CD14-positive monocyte (primary cell): ENCODE measurements around the gene TAPT1. TPM values are rescaled to one million over a fixed set of nuclear protein-coding genes. Genes with fewer than 3 reads are reported as not detected.
A peak's percentile ranks its signal among the peaks of the same experiment; 100 is the strongest.

Experiments
- DNase-seq, 3 donors: peaks; one replicate each; pipeline ENCODE4 v3.0.0-alpha.2; 2011 to 2022
- H2AFZ ChIP-seq: 2 replicates; pipeline ENCODE4 v1.6.0; 2012; ENCODE audit warnings: mild to moderate bottlenecking, low read depth, low read length, inconsistent platforms; ENCODE audit not compliant: insufficient read depth, poor library complexity, severe bottlenecking
- H3K27ac ChIP-seq, 2 donors: 1 replicate in 1 of 2; 2 replicates in 1 of 2; pipeline ENCODE4 v1.5.1; 2012 to 2013; ENCODE audit warnings: low read length in 2 of 2, control low read depth in 1 of 2, inconsistent platforms in 1 of 2, low read depth in 1 of 2, mild to moderate bottlenecking in 1 of 2
- H3K27me3 ChIP-seq, 2 donors: one replicate each; pipeline versions ENCODE4 v1.6.0 to v1.6.1; 2011 to 2013; ENCODE audit warnings: low read length in 2 of 2; ENCODE audit not compliant: control insufficient read depth in 2 of 2, insufficient read depth in 2 of 2
- H3K36me3 ChIP-seq, 2 donors: replicated peaks in 1 of 2; 1 replicate in 1 of 2; 2 replicates in 1 of 2; pipeline versions ENCODE4 v1.5.1 to v1.6.1; 2012 to 2013; ENCODE audit warnings: low read length in 2 of 2, control low read depth in 1 of 2, inconsistent platforms in 1 of 2, mild to moderate bottlenecking in 1 of 2; ENCODE audit not compliant: insufficient read depth in 2 of 2, control insufficient read depth in 1 of 2
- H3K4me1 ChIP-seq, 2 donors: 1 replicate in 1 of 2; 2 replicates in 1 of 2; pipeline versions ENCODE4 v1.5.1 to v1.6.1; 2012 to 2013; ENCODE audit warnings: low read length in 2 of 2, control low read depth in 1 of 2, inconsistent platforms in 1 of 2, mild to moderate bottlenecking in 1 of 2, moderate library complexity in 1 of 2; ENCODE audit not compliant: insufficient read depth in 2 of 2, control insufficient read depth in 1 of 2
- H3K4me2 ChIP-seq: replicated peaks from 2 replicates; pipeline ENCODE3; 2012; ENCODE audit warnings: low read length, moderate library complexity, mild to moderate bottlenecking; ENCODE audit not compliant: poor library complexity, severe bottlenecking; ENCODE audit errors: extremely low read depth
- H3K4me3 ChIP-seq, 3 experiments: fragments of 200-600 bp in 1 of 3; sonication (generic) in 1 of 3; replicated peaks in 1 of 3; 1 replicate in 2 of 3; 2 replicates in 1 of 3; pipeline ENCODE4 v1.5.1; 2011 to 2013; ENCODE audit warnings: low read length in 3 of 3, mild to moderate bottlenecking in 3 of 3, control low read depth in 2 of 3, low read depth in 2 of 3, inconsistent platforms in 1 of 3, moderate library complexity in 1 of 3
- H3K79me2 ChIP-seq: 2 replicates; pipeline ENCODE4 v1.6.0; 2012; ENCODE audit warnings: mild to moderate bottlenecking, control low read depth, inconsistent platforms, low read length, moderate library complexity; ENCODE audit not compliant: insufficient read depth
- H3K9ac ChIP-seq: 2 replicates; pipeline ENCODE4 v1.6.0; 2017; ENCODE audit warnings: low read length, mild to moderate bottlenecking; ENCODE audit not compliant: insufficient read depth, poor library complexity, severe bottlenecking
- H3K9me3 ChIP-seq, 2 donors: replicated peaks in 1 of 2; 1 replicate in 1 of 2; 2 replicates in 1 of 2; pipeline versions ENCODE4 v1.5.1 to v1.6.1; 2012 to 2013; ENCODE audit warnings: low read length in 2 of 2, control low read depth in 1 of 2; ENCODE audit not compliant: control insufficient read depth in 1 of 2, insufficient read depth in 1 of 2
- H4K20me1 ChIP-seq: 2 replicates; pipeline ENCODE4 v1.6.0; 2012; ENCODE audit warnings: mild to moderate bottlenecking, low read length, control low read depth, moderate library complexity; ENCODE audit not compliant: insufficient read depth
- H3K27ac Mint-ChIP-seq, 7 donors: one replicate each; pipeline ENCODE4 v1.8.0; 2020; ENCODE audit warnings: mild to moderate bottlenecking in 7 of 7, mixed read lengths in 7 of 7, moderate library complexity in 6 of 7, inconsistent platforms in 2 of 7
- H3K27me3 Mint-ChIP-seq, 3 donors: one replicate each; pipeline ENCODE4 v1.8.0; 2021 to 2022; ENCODE audit warnings: low read depth in 3 of 3, mild to moderate bottlenecking in 3 of 3, mixed read lengths in 3 of 3, moderate library complexity in 3 of 3, inconsistent platforms in 1 of 3
- H3K36me3 Mint-ChIP-seq, 2 donors: one replicate each; pipeline ENCODE4 v1.8.0; 2020; ENCODE audit warnings: mixed read lengths in 2 of 2, inconsistent platforms in 1 of 2, mild to moderate bottlenecking in 1 of 2
- H3K4me1 Mint-ChIP-seq: one replicate; pipeline ENCODE4 v1.8.0; 2020; ENCODE audit warnings: mild to moderate bottlenecking, mixed read lengths
- H3K4me3 Mint-ChIP-seq, 2 donors: one replicate each; pipeline ENCODE4 v1.8.0; 2020; ENCODE audit warnings: mild to moderate bottlenecking in 2 of 2, mixed read lengths in 2 of 2, moderate library complexity in 1 of 2
- H3K9me3 Mint-ChIP-seq, 7 donors: one replicate each; pipeline ENCODE4 v1.8.0; 2020 to 2022; ENCODE audit warnings: mixed read lengths in 7 of 7, mild to moderate bottlenecking in 6 of 7, moderate library complexity in 6 of 7, inconsistent platforms in 2 of 7
- WGBS: methylation state at CpG from one replicate; pipeline ENCODE4 v1.1.5; 2013; ENCODE audit warnings: missing lambda C conversion rate; ENCODE audit not compliant: insufficient coverage; 5-methylcytosine and 5-hydroxymethylcytosine counted together
- intact Hi-C, 2 donors: fragments of 100-400 bp; cut with micrococcal nuclease; formaldehyde crosslinking; loops; one replicate each; pipeline versions ENCODE4 v1.15.0 to v1.15.1; 2023
- polyA plus RNA-seq, 3 donors: library from polyadenylated mRNA; depleted of rRNA in 1 of 3; unstranded in 2 of 3; stranded (reverse) in 1 of 3; fragments of 300-500 nt in 2 of 3; fragments of >200 nt in 1 of 3; fragmentation: Illumina TruSeq in 2 of 3; gene quantifications; 1 replicate in 2 of 3; 2 replicates in 1 of 3; pipeline ENCODE4 v1.2.3, GENCODE V29; 2012 to 2021
- TF ChIP-seq, protein P1 (sequence below): fragments of 200-600 bp; IDR thresholded peaks from one replicate; pipeline ENCODE4 v1.8.0; 2022; ENCODE audit warnings: antibody characterized with exemption, mild to moderate bottlenecking

The TAPT1 gene
- polyA plus RNA-seq, 3 donors, result 15.2 to 18.4 (median 16.0) TPM

DNA sequence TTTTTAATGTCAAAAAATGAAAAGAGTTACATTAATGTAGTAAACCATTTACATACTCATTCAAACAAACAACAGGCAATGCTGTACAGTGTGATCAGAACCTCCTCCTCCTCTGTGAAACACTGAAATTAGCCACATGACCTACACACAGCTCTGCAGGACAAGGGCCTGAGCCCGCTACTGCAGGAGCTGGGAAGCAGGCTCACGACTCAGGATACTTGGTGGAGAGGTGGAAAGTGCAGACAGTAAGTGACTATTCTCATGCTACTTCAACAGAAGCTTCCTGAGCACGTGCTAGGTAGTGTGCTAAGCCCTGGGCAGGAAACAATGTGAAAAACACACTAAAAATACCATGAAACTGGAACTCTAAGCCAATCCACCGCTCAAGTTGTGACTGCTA is 56.8 kb downstream of the TAPT1 start:
- no peak overlapping the region for H3K27ac ChIP-seq
- intact Hi-C loops, result no loop called here
- no peaks in the 10 kb centered on the region for H3K4me1 Mint-ChIP-seq
- H3K4me3 Mint-ChIP-seq, result no peak overlapping the region
- no peak overlapping the region for H3K4me2 ChIP-seq
- no peaks in the 10 kb centered on the region for H3K9me3 Mint-ChIP-seq
- H3K9ac ChIP-seq, result no peak overlapping the region
- 75% methylated on average over 2 of the region's 4 CpGs for WGBS
- H3K27me3 ChIP-seq, result no peaks in the 10 kb centered on the region
- H3K79me2 ChIP-seq, result no peaks in the 10 kb centered on the region
- H2AFZ ChIP-seq, result no peak overlapping the region
- no peak overlapping the region for H3K4me3 ChIP-seq
- TF ChIP-seq, protein P1, sequence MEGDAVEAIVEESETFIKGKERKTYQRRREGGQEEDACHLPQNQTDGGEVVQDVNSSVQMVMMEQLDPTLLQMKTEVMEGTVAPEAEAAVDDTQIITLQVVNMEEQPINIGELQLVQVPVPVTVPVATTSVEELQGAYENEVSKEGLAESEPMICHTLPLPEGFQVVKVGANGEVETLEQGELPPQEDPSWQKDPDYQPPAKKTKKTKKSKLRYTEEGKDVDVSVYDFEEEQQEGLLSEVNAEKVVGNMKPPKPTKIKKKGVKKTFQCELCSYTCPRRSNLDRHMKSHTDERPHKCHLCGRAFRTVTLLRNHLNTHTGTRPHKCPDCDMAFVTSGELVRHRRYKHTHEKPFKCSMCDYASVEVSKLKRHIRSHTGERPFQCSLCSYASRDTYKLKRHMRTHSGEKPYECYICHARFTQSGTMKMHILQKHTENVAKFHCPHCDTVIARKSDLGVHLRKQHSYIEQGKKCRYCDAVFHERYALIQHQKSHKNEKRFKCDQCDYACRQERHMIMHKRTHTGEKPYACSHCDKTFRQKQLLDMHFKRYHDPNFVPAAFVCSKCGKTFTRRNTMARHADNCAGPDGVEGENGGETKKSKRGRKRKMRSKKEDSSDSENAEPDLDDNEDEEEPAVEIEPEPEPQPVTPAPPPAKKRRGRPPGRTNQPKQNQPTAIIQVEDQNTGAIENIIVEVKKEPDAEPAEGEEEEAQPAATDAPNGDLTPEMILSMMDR, result no peak
- no peak for DNase-seq
- no peaks in the 10 kb centered on the region for H3K4me1 ChIP-seq
- H3K36me3 ChIP-seq, result peaks cover 87 to 100% of the 10 kb centered on the region in 2 donors
- peaks cover 0 to 2% (median 2%) of the 10 kb centered on the region in 3 donors for H3K27me3 Mint-ChIP-seq
- H3K36me3 Mint-ChIP-seq, result peaks cover 55 to 80% of the 10 kb centered on the region in 2 donors
- peak overlapping the region in 1 of 7 donors; percentile 15 for H3K27ac Mint-ChIP-seq
- H4K20me1 ChIP-seq, result no peaks in the 10 kb centered on the region
- H3K9me3 ChIP-seq, result no peaks in the 10 kb centered on the region

DNA sequence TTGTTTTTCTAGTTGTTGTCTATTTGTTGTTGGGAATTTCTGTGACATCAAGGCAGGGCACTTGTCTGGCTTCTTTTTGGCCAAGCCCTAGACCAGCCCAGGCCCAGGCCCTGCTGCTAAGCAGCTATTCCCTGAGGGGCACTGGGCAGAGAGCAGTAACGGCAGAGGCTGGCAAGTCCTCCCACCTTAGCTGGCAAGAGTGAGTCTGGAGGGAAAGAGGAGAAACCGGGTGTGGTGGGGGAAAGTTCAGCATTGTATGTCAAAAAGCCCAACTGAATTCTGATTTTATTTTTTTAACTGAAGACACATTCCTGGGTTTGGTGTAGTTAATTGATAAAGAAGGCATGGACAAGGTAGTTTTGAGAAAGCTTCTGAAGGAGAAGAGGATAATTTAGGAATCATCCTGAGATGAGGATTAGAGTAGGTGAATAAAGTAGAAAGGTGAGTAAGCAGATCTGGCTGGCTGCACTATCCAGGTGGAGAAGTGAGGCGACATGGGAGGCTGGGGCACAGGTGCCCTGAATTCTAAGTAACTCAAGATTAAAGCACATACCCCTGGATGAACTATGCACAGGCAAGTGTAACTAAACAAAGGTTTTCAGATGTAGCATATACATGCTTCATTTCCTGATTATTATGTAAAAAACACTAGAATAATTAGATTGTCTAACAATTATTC is 57.4 kb downstream of the TAPT1 start:
- no peak for DNase-seq
- Mint-ChIP-seq H3K36me3 (peaks cover 59 to 83% of the 10 kb centered on the region in 2 donors), H3K27me3 (peaks cover 0 to 2% (median 2%) of the 10 kb centered on the region in 3 donors), H3K27ac (peak overlapping the region in 4 of 7 donors; percentile 6 to 56 (median 49)), H3K4me3 (no peak overlapping the region), H3K9me3 (no peaks in the 10 kb centered on the region), H3K4me1 (no peaks in the 10 kb centered on the region)
- Histone ChIP-seq H3K27ac (peak overlapping the region in 1 of 2 donors; percentile 40), H3K4me3 (no peak overlapping the region), H3K4me2 (no peak overlapping the region), H3K9me3 (no peaks in the 10 kb centered on the region), H3K27me3 (no peaks in the 10 kb centered on the region), H3K9ac (no peak overlapping the region), H3K36me3 (peaks cover 86 to 100% of the 10 kb centered on the region in 2 donors), H3K4me1 (no peaks in the 10 kb centered on the region), H3K79me2 (no peaks in the 10 kb centered on the region), H2AFZ (no peak overlapping the region), H4K20me1 (no peaks in the 10 kb centered on the region)
- intact Hi-C loops, result no loop called here
- TF ChIP-seq, protein P1, result no peak
- WGBS, result 100% methylated on average over 2 of the region's 3 CpGs
